Activated T-cell treated with anti-CD3 and anti-CD28 coated beads, Interleukin-2, amount 50 U/mL, for 4 hours (primary cell): Measurements from ENCODE around the gene CCDC50. TPM values are rescaled to one million over a fixed set of nuclear protein-coding genes. Genes with fewer than 3 reads are reported as not detected.
A peak's percentile ranks its signal among the peaks of the same experiment; 100 is the strongest.

ENCODE experiments used
- ATAC-seq, 2 donors: fragments of 200-7000 bp; cut with Tn5 transposase; one replicate each; pipeline ENCODE4 v1.10.0; 2021
- DNase-seq: peaks from one replicate; pipeline ENCODE4 v3.0.0-alpha.2; 2020
- H3K27me3 Mint-ChIP-seq: one replicate; pipeline ENCODE4 v1.8.0; 2021; ENCODE audit warnings: low read depth, mixed read lengths
- H3K36me3 Mint-ChIP-seq: one replicate; pipeline ENCODE4 v1.8.0; 2022; ENCODE audit warnings: mixed read lengths; ENCODE audit not compliant: insufficient read depth
- H3K4me1 Mint-ChIP-seq: one replicate; pipeline ENCODE4 v1.8.0; 2021; ENCODE audit warnings: low read depth, mixed read lengths
- H3K4me3 Mint-ChIP-seq: one replicate; pipeline ENCODE4 v1.8.0; 2021; ENCODE audit warnings: mild to moderate bottlenecking, moderate library complexity, mixed read lengths
- H3K9me3 Mint-ChIP-seq: one replicate; pipeline ENCODE4 v1.8.0; 2021; ENCODE audit warnings: mixed read lengths
- total RNA-seq, 3 donors: library from RNA; stranded (reverse); gene quantifications; one replicate each; pipeline ENCODE4 v1.2.1, GENCODE V29; 2021

Gene CCDC50
- total RNA-seq, 3 donors from 2014 or later = 3.9 to 16.2 (median 8.6) TPM

DNA sequence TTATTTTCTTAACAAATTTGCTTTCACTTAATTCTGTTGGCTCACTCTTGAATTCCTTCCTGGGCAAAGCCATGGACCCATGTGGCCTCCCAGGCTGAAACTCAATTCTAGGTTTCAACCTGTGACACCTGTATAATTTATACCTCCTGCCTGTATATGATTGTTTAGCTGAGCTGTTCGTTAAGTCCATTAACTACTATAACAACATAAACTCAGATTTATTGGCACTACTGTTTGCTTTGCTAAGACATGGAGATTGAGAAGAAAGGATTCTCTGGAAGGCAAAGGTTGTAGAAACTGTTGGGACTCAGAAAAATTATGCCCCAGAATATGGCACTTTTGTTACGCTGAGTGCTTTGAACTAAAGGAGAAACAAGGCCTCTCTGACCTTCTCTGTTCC is 26.7 kb upstream of the CCDC50 start:
- Mint-ChIP-seq H3K27me3 (no peaks in the 10 kb centered on the region), H3K4me3 (no peak overlapping the region), H3K9me3 (no peaks in the 10 kb centered on the region), H3K36me3 (no peaks in the 10 kb centered on the region), H3K4me1 (peaks cover 1% of the 10 kb centered on the region)
- ATAC-seq = no peak
- no peak for DNase-seq

DNA sequence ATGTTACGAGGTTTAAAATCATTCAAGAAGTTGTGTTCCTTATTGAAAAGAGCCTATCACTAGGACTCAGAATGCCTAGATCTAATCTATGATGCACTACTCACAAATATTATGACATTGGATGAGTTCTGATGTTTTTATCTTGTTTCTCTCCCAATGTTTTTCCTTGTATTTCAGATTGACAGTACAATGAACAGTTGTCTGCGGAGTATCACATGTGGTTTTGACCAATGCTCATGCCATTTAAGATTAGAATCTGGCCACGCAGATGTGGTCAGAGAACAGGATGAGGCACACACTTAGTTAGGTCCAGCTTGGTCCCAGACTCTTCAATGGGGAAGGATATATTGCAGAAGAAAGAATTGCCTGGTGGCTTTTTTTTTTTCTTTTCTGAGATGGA is 25.6 kb upstream of the CCDC50 start:
- no peaks in the 10 kb centered on the region for H3K27me3 Mint-ChIP-seq
- no peaks in the 10 kb centered on the region for H3K36me3 Mint-ChIP-seq
- ATAC-seq (no peak), DNase-seq (no peak)
- peaks cover 1% of the 10 kb centered on the region for H3K4me1 Mint-ChIP-seq
- H3K4me3 Mint-ChIP-seq = no peak overlapping the region
- H3K9me3 Mint-ChIP-seq = no peaks in the 10 kb centered on the region

DNA sequence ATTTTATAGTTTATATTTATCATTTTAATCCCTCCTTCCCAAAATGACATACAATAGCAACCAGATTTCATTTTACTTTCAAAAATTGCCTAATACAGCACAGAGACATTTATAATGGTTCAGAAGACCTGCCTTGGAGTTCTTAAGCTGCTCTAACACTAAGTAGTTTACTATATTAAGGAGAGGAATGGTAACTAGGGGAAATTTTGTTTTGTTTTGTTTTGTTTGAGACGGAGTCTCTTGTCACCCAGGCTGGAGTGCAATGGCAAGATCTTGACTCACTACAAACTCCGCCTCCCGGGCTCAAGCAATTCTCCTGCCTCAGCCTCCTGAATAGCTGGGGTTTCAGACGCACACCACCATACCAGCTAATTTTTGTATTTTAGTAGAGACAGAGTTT is 22.8 kb upstream of the CCDC50 start:
- ATAC-seq = no peak

DNA sequence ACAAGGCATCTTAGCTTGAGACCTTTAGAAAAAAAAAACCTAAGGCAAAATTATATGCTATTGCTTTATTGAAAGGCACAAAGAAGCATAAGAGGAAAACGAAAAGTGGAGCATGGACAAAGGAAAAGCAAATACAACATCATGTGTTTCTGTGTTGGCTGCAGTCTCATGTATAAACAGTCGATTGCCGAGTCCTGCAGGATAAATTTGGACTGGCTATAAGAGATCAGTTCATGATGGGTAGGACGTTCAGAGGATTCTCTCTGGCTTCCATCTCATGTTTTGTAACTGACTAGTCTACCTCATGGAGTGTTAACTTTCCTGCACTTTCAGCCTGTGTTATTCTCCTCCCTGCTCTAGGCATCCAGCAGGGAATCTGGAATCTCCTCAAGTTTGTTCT is 21.9 kb upstream of the CCDC50 start:
- Mint-ChIP-seq H3K9me3 (no peaks in the 10 kb centered on the region), H3K4me1 (no peaks in the 10 kb centered on the region), H3K36me3 (no peaks in the 10 kb centered on the region), H3K27me3 (no peaks in the 10 kb centered on the region), H3K4me3 (no peak overlapping the region)
- ATAC-seq (no peak), DNase-seq (no peak)

More for the DNA sequence above, 22.8 kb upstream of the CCDC50 start:
- DNase-seq = no peak
- no peaks in the 10 kb centered on the region for H3K9me3 Mint-ChIP-seq
- H3K4me3 Mint-ChIP-seq = no peak overlapping the region
- H3K27me3 Mint-ChIP-seq = no peaks in the 10 kb centered on the region
- H3K36me3 Mint-ChIP-seq = no peaks in the 10 kb centered on the region
- H3K4me1 Mint-ChIP-seq = no peaks in the 10 kb centered on the region

DNA sequence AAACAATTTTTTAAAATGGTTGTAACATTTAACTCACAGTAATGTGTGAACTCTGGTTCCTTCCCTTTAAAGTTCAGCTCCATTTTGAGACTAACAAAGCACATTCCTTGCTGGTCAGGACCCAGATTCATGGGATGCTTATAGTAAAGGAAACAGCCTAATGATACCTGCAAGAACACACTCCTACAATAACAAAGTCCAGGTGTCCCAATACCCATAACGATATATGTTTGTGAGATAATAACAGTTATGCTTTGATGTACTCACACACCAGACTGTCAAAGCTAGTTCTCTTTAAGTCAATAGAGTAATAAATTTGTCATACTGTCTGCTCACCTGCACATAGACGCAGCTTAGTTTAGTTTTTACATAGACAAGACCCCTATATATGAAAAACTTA is 15.9 kb upstream of the CCDC50 start:
- no peaks in the 10 kb centered on the region for H3K9me3 Mint-ChIP-seq
- no peak for ATAC-seq
- no peak overlapping the region for H3K4me3 Mint-ChIP-seq
- H3K4me1 Mint-ChIP-seq = no peaks in the 10 kb centered on the region
- no peaks in the 10 kb centered on the region for H3K27me3 Mint-ChIP-seq
- H3K36me3 Mint-ChIP-seq = no peaks in the 10 kb centered on the region
- no peak for DNase-seq

DNA sequence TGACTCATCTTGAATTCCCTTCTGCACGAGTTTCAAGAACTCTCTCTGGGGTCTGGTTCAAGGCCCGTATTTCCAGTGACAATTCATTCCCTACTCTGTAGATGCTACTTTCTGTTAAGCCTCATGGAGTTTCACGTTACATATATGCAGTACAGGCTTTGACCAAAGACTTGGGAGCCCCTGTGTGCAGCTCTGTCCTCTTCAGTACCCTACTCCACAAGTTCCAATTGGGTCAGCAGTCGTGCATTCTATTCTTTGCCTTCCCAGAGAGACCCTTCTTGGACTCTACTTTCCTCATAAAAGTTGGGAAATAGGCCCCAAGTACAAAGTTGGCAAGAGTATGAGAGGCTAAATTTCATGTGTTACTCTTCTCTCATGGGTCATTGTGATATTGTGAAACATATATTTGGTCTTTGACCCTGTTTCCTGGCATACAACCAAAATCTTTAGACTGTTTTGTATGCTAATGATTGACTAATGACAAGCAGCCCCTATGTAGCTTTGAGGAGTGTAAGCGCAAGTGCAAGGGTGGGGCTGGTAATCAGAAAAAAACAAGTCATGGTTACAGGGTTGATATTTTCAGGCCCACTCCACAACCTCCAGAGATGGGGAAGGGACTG is 15.0 kb upstream of the CCDC50 start:
- Mint-ChIP-seq H3K9me3 (no peaks in the 10 kb centered on the region), H3K4me3 (no peak overlapping the region), H3K4me1 (no peaks in the 10 kb centered on the region), H3K36me3 (no peaks in the 10 kb centered on the region), H3K27me3 (no peaks in the 10 kb centered on the region)
- ATAC-seq = no peak
- no peak for DNase-seq

DNA sequence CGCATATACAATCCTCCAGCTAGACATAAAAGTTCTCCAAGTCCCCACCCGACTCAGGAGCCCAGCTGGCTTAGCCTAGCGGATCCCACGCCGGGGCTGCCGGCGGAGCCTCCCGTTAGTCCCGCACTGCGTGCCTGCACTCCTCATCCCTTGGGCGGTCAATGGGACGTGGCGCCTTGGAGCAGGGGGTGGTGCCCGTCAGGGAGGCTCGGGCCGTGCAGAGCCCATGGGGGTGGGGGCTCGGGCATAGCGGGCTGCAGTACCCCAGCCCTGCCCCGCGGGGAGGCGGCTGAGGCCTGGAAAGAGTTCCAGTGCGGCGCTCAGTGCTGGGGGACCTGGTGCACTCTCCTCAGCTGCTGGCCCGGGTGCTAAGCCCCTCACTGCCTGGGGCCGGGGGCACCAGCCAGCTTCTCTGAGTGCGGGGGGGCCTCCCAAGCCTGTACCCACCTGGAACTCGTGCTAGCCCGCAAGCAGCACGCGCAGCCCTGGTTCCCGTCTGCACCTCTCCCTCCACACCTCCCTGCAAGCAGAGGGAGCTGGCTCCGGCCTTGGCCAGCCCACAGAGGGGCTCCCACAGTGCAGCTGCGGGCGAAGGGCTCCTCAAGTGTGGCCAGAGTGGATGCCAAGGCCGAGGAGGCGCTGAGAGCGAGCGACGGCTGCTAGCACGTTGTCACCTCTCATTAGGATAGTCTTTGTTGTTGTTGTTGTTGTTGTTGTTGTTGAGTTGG is 12.2 kb upstream of the CCDC50 start:
- Mint-ChIP-seq H3K4me3 (no peak overlapping the region), H3K27me3 (peaks cover 4% of the 10 kb centered on the region)

DNA sequence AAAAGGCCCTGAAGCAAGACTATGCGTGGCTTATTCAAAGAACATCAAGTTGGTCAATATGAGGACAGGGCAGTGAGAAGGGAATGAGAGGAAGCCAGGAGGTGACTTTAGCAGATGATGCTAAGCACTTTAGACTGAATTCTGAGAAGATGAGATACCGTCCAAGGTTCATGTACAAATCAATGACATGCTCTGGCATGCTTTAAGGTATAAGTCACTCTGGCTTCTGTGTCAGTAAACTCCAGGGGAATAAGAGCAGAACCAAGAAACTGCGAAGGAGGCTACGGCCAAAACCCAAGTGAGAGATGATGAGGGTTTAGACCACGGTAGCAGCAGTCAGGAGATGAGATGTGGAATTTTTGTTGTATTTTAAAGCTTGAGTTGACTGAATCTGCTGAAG is 8.9 kb upstream of the CCDC50 start:
- Mint-ChIP-seq H3K36me3 (no peaks in the 10 kb centered on the region), H3K4me3 (no peak overlapping the region), H3K27me3 (peaks cover 4% of the 10 kb centered on the region), H3K9me3 (no peaks in the 10 kb centered on the region), H3K4me1 (no peaks in the 10 kb centered on the region)
- no peak for DNase-seq
- ATAC-seq = no peak

More for the DNA sequence above, 12.2 kb upstream of the CCDC50 start:
- Mint-ChIP-seq H3K4me1 (no peaks in the 10 kb centered on the region), H3K9me3 (no peaks in the 10 kb centered on the region), H3K36me3 (no peaks in the 10 kb centered on the region)
- ATAC-seq (no peak), DNase-seq (no peak)

DNA sequence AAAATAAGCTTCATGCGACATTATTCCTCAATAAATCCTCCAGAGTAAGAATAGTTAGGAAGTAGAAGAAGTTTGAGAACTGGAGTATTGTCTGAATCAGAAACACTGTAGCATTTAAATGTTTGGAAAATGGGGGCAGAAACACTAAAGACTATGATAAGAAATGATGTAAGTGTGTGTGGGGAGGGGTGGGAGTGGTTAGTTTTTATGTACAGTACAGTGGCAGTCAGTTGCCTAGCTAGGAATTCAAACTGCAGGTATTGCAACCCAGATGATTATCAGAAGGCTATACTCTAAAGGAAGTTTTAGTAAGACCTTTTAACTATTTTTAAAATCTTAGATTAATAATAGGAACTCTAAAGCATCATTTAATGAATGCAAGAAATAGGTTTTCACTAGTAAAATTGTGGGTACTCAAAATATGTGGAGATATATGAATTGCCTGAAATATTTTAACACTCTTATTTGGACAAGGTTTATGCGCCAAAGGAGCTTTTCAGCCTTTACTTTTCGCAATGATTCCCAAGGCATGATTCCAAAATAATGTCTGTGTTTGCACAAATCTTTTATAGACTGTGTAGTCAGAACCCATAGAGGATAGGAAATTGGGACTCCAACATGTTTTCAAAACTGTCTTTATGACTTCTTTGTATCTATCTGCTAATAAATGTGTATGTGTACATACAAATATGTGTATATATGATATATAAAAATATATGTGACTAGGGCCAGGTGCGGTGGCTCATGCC is 8.0 kb upstream of the CCDC50 start:
- no peak overlapping the region for H3K4me3 Mint-ChIP-seq
- no peaks in the 10 kb centered on the region for H3K4me1 Mint-ChIP-seq
- ATAC-seq (no peak), DNase-seq (no peak)
- no peaks in the 10 kb centered on the region for H3K36me3 Mint-ChIP-seq
- no peaks in the 10 kb centered on the region for H3K9me3 Mint-ChIP-seq
- peaks cover 4% of the 10 kb centered on the region for H3K27me3 Mint-ChIP-seq

DNA sequence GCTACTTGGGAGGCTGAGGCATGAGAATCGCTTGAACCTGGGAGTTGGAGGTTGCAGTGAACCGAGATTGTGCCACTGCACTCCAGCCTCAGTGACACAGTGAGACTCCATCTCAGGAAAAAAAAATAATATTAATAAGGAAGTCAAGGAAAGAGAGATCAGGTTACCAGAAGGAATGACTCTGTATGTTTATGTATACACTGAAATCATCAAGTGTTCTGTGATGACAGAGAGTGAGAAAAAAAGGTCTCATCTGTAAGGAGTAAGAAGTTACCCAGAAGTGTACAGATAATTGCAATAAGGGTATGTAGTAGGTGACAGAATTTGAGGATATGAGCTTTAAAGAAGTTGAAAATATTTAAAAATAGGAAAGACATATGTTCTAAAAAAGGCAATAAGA is 4.3 kb upstream of the CCDC50 start:
- ATAC-seq (no peak), DNase-seq (no peak)
- peaks cover 7% of the 10 kb centered on the region for H3K4me1 Mint-ChIP-seq
- H3K36me3 Mint-ChIP-seq = no peaks in the 10 kb centered on the region
- H3K27me3 Mint-ChIP-seq = peaks cover 14% of the 10 kb centered on the region
- H3K9me3 Mint-ChIP-seq = no peaks in the 10 kb centered on the region
- H3K4me3 Mint-ChIP-seq = no peak overlapping the region

DNA sequence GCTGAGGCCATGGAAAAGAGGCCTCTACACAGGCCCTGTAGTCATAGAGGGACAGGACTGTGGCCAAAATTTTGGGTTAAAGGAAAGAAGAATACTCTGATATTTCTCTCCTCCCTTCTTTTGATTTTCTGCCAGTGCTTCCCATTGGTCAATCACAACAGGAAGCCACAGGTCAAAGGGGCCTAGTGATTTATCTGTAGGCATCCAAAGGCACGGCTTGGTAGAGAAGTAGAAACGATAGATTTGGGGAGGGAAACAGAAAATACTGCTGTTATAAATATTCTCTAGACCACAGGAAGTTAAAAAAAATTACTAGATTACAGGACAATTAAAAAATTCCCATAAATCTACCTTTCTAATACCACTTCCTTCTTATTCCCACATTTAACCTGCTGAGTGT is 1.7 kb upstream of the CCDC50 start:
- Mint-ChIP-seq H3K4me3 (no peak overlapping the region), H3K27me3 (peaks cover 20% of the 10 kb centered on the region), H3K4me1 (peaks cover 20% of the 10 kb centered on the region), H3K36me3 (no peaks in the 10 kb centered on the region), H3K9me3 (no peaks in the 10 kb centered on the region)
- no peak for ATAC-seq
- no peak for DNase-seq

DNA sequence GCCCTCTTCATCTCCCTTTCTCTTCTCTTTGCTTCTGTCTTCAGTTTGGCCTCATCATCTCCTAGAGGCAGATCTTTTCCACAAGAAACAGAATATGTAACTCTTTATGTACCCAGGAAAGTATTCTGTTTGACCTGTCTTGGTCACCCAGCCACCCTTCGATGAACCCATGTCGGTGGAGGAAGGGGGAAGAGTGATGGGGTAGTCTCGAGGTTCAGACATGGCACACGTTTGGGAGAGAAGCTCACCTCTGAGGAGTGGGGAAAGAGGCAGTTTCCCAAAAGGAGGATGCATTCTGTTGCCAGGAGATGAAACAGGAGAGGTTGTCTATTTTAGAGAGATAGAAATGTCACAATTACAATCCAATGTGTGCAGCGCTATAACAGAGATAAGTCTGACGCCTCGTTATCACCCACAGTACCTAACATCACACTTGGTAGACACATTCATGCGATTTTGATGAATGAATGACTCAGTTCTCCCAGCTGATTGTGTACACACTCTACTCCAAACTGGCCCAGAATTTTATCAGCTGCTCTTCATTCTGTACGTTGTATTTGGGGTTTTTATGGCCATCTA is 722 bp upstream of the CCDC50 start:
- peak; percentile 68 to 79 for ATAC-seq
- Mint-ChIP-seq H3K27me3 (peaks cover 20% of the 10 kb centered on the region), H3K36me3 (no peaks in the 10 kb centered on the region), H3K4me3 (peak overlapping the region; percentile 77), H3K9me3 (no peaks in the 10 kb centered on the region), H3K4me1 (peaks cover 22% of the 10 kb centered on the region)
- no peak for DNase-seq

DNA sequence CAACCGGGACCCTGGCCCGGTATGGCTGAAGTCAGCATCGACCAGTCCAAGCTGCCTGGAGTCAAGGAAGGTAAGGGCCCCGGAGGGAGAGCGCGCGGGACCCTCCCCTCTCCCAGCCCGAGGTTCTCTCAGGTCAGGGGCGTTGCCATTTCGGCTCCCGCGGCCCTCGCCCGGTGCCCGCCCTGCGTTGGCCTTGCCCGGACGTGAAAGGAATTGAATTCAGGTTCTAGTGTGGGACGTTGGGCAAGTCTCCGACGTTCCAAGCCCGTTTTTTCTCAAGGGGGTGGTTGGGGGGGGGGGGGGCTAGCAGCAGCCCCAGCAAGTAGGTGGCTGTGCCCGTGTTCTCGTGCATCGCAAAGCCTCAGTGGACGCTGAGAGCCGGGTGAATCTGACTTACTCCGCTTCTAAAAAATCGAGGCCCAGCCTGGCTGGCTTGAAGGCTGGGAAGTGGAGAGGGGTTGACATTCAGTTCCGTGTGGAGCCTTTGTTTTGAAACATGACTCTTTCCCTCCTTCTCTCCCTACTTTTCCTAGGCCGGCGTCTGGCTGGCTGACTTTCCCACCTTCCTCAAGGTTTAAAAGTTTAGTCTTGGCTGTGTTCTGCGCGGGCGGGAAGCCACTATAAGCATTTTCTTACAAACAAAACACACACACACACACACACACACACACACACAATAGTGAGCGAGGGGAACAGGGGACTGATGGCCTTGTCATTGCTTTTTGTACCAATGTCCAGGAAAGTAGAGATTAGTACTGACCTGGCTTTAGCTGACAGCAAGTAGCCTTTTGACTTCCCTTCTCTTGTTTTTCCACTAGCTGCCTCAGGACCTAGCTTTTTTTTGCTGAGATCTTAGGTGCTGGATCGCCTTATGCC is 698 bp downstream of the CCDC50 start, which contains the start of gene UTS2B:
UTS2B (minus strand) TSS at position 873 of the 876 bp plus-strand sequence. CDS start 48,337 bp downstream, outside the sequence.
- peak; percentile 10 to 35 for ATAC-seq
- Mint-ChIP-seq H3K4me1 (peaks cover 24% of the 10 kb centered on the region), H3K27me3 (peaks cover 20% of the 10 kb centered on the region), H3K4me3 (peak within 1 kb of the TSS; percentile 77), H3K9me3 (no peaks in the 10 kb centered on the region), H3K36me3 (no peaks in the 10 kb centered on the region)
- DNase-seq = no peak
